Activated CD4-positive, alpha-beta T cell treated with anti-CD3 and anti-CD28 coated beads, Interleukin-2, amount 10 ng/mL, durations not matched to agents 7 days and 5 days (primary cell): Measurements from ENCODE around the gene SYNGR4. TPM values are rescaled to one million over a fixed set of nuclear protein-coding genes. Genes with fewer than 3 reads are reported as not detected.

Experiments used
- CTCF ChIA-PET: fragments of 350-600 bp; sonication (Branson Sonifier 250); formaldehyde crosslinking; loops from one replicate; lab custom pipeline; 2021; ENCODE audit warnings: antibody characterized with exemption; lab: Charles Lee
- POLR2A ChIA-PET: fragments of 350-600 bp; sonication (Branson Sonifier 250); formaldehyde crosslinking; loops from one replicate; lab custom pipeline; 2021; ENCODE audit warnings: antibody characterized with exemption; lab: Charles Lee
- DNase-seq: peaks from one replicate; pipeline ENCODE4 v3.0.0-alpha.2; 2020
- H3K27ac Mint-ChIP-seq: one replicate; pipeline ENCODE4 v1.8.0; 2021; ENCODE audit warnings: mild to moderate bottlenecking, moderate library complexity, mixed read lengths
- H3K27me3 Mint-ChIP-seq: one replicate; pipeline ENCODE4 v1.8.0; 2021; ENCODE audit warnings: mixed read lengths
- H3K36me3 Mint-ChIP-seq: one replicate; pipeline ENCODE4 v1.8.0; 2021; ENCODE audit warnings: low read depth, mixed read lengths
- H3K4me1 Mint-ChIP-seq: one replicate; pipeline ENCODE4 v1.8.0; 2021; ENCODE audit warnings: mixed read lengths
- H3K4me3 Mint-ChIP-seq: one replicate; pipeline ENCODE4 v1.8.0; 2021; ENCODE audit warnings: mild to moderate bottlenecking, moderate library complexity, mixed read lengths
- H3K9me3 Mint-ChIP-seq: one replicate; pipeline ENCODE4 v1.8.0; 2021; ENCODE audit warnings: mixed read lengths
- total RNA-seq, 2 experiments: library from RNA; stranded (reverse); gene quantifications; one replicate each; pipeline ENCODE4 v1.2.3, GENCODE V29; 2021

SYNGR4 gene
- total RNA-seq, 2 experiments from 2014 or later, result not detected

DNA sequence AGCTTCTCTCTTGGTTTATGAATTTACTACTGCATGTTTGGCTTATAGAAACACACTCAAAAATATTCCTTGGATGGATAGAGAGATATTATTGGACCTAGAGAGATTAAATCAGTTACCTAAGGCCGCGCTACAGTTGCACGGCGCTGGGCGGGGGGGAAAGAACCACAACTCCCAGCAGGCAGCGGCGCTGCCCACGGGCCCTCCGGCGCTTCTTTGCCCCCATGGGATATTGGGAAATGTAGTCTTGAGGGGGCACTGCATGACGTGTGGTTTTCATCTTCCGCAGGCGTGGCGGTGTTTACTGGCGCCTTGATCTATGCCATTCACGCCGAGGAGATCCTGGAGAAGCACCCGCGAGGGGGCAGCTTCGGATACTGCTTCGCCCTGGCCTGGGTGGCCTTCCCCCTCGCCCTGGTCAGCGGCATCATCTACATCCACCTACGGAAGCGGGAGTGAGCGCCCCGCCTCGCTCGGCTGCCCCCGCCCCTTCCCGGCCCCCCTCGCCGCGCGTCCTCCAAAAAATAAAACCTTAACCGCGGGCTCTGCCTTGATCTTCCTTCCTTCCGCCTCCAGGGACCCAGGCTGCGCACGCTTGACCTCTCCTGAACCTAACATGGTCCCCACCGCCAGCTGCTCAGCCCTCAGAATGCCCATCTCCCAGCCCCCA lies 34.0 kb upstream of the SYNGR4 start:
- peaks cover 69% of the 10 kb centered on the region for H3K4me1 Mint-ChIP-seq

GRCh38 chr19:48332351-48332661 lies 31.9 kb upstream of the SYNGR4 start:
- ChIA-PET POLR2A (interaction anchor here (1.2 to 2.4 kb wide), 2 partner anchors 9 to 11 kb away, joined by 7 to 21 read pairs; a partner anchor contains a TSS), CTCF (interaction anchor here (0.5 to 4.6 kb wide), 9 partner anchors 9 to 1028 kb away, joined by 3 to 83 read pairs (median 3); partner anchors contain the start of gene EMP3)
- H3K27ac Mint-ChIP-seq, result peak overlapping the region; percentile 90
- peaks cover 57% of the 10 kb centered on the region for H3K4me1 Mint-ChIP-seq
- H3K4me3 Mint-ChIP-seq, result peak overlapping the region; percentile 81
- H3K27me3 Mint-ChIP-seq, result no peaks in the 10 kb centered on the region
- no peak for DNase-seq
- peaks cover 56% of the 10 kb centered on the region for H3K36me3 Mint-ChIP-seq
- H3K9me3 Mint-ChIP-seq, result no peaks in the 10 kb centered on the region

More for the DNA sequence above, 34.0 kb upstream of the SYNGR4 start:
- H3K4me3 Mint-ChIP-seq, result peak overlapping the region; percentile 81
- CTCF ChIA-PET, result interaction anchor here (0.6 to 1.5 kb wide), 5 partner anchors 16 to 869 kb away, joined by 3 to 6 read pairs (median 3); no protein-coding TSS in a partner anchor
- H3K9me3 Mint-ChIP-seq, result no peaks in the 10 kb centered on the region
- H3K36me3 Mint-ChIP-seq, result peaks cover 74% of the 10 kb centered on the region
- DNase-seq, result peak; percentile 92
- H3K27me3 Mint-ChIP-seq, result no peaks in the 10 kb centered on the region
- peak overlapping the region; percentile 90 for H3K27ac Mint-ChIP-seq
- POLR2A ChIA-PET, result interaction anchor here (1.2 kb wide), 1 partner anchor 75 kb away, joined by 4 read pairs; no protein-coding TSS in a partner anchor

- H3K27me3 Mint-ChIP-seq, result no peaks in the 10 kb centered on the region
- H3K36me3 Mint-ChIP-seq, result peaks cover 51% of the 10 kb centered on the region
- peaks cover 51% of the 10 kb centered on the region for H3K4me1 Mint-ChIP-seq
- POLR2A ChIA-PET, result interaction anchor here (1.2 to 2.4 kb wide), 2 partner anchors 9 to 11 kb away, joined by 7 to 21 read pairs; a partner anchor contains a TSS
- CTCF ChIA-PET, result interaction anchor here (0.5 to 4.6 kb wide), 17 partner anchors 9 to 1028 kb away, joined by 3 to 83 read pairs (median 9); partner anchors contain the start of genes EMP3, RPL18, SPHK2 and SYNGR4
- peak; percentile 99 for DNase-seq
- peak overlapping the region; percentile 81 for H3K4me3 Mint-ChIP-seq
- H3K27ac Mint-ChIP-seq, result peak overlapping the region; percentile 90
- H3K9me3 Mint-ChIP-seq, result no peaks in the 10 kb centered on the region
Measured at GRCh38 chr19:48332662-48333466, 31.3 kb upstream of the SYNGR4 start.

- Mint-ChIP-seq H3K4me1 (peaks cover 46% of the 10 kb centered on the region), H3K27me3 (no peaks in the 10 kb centered on the region), H3K27ac (peak overlapping the region; percentile 90), H3K36me3 (peaks cover 44% of the 10 kb centered on the region), H3K4me3 (peak overlapping the region; percentile 81), H3K9me3 (no peaks in the 10 kb centered on the region)
- ChIA-PET POLR2A (interaction anchor here (0.6 to 2.4 kb wide), 3 partner anchors 12 to 67 kb away, joined by 4 to 21 read pairs (median 9); partner anchors contain the start of genes SYNGR4 and TMEM143), CTCF (interaction anchor here (0.7 to 4.6 kb wide), 24 partner anchors 10 to 1029 kb away, joined by 3 to 83 read pairs (median 4); partner anchors contain the start of genes EMP3, KDELR1, RPL18 and SPHK2)
- peak; percentile 96 for DNase-seq
Measured at GRCh38 chr19:48333467-48334384, 30.4 kb upstream of the SYNGR4 start.

DNA sequence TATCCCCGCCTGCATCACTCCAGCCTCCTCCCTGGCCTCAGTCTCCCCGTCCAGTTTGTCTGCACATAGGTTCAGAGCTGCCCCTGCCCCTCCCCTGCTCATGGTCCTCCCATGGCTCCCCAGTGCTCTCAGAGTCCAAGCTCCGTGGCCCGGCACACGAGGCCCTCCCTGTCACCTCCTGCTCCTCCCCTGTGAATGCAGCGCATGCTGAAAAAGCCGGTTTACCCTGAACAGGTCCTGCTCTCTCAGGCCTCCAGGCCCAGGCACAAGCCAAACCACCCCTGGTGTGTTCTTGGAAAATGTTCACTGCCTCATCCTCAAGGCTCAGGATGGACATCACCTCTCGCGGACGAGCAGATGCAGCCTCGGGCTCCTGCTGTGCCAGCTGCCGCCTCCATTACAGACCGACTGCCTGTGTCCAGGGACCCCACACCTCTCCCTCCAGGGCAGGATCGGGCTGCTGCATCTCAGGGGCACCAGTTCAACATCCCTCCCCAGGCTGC lies 25.9 kb upstream of the SYNGR4 start:
- peaks cover 4% of the 10 kb centered on the region for H3K36me3 Mint-ChIP-seq
- DNase-seq, result no peak
- ChIA-PET POLR2A (no interaction called here), CTCF (interaction anchor here (0.6 to 0.9 kb wide), 2 partner anchors 30 to 37 kb away, joined by 3 read pairs; no protein-coding TSS in a partner anchor)
- no peak overlapping the region for H3K27ac Mint-ChIP-seq
- H3K27me3 Mint-ChIP-seq, result no peaks in the 10 kb centered on the region
- H3K9me3 Mint-ChIP-seq, result no peaks in the 10 kb centered on the region
- no peak overlapping the region for H3K4me3 Mint-ChIP-seq
- peaks cover 10% of the 10 kb centered on the region for H3K4me1 Mint-ChIP-seq

GRCh38 chr19:48338802-48339503 lies 25.2 kb upstream of the SYNGR4 start:
- CTCF ChIA-PET, result interaction anchor here (0.5 to 0.6 kb wide), 2 partner anchors 36 to 116 kb away, joined by 3 to 4 read pairs; no protein-coding TSS in a partner anchor
- Mint-ChIP-seq H3K9me3 (no peaks in the 10 kb centered on the region), H3K4me3 (no peak overlapping the region), H3K27ac (no peak overlapping the region), H3K27me3 (no peaks in the 10 kb centered on the region), H3K4me1 (peaks cover 10% of the 10 kb centered on the region), H3K36me3 (peaks cover 4% of the 10 kb centered on the region)
- POLR2A ChIA-PET, result no interaction called here
- DNase-seq, result no peak

GRCh38 chr19:48340995-48341394 lies 23.2 kb upstream of the SYNGR4 start:
- no peaks in the 10 kb centered on the region for H3K9me3 Mint-ChIP-seq
- H3K27me3 Mint-ChIP-seq, result no peaks in the 10 kb centered on the region
- H3K27ac Mint-ChIP-seq, result no peak overlapping the region
- H3K4me3 Mint-ChIP-seq, result no peak overlapping the region
- H3K36me3 Mint-ChIP-seq, result no peaks in the 10 kb centered on the region
- H3K4me1 Mint-ChIP-seq, result no peaks in the 10 kb centered on the region
- POLR2A ChIA-PET, result no interaction called here
- DNase-seq, result no peak
- CTCF ChIA-PET, result interaction anchor here (0.8 to 2.0 kb wide), 5 partner anchors 9 to 50 kb away, joined by 3 to 6 read pairs (median 3); partner anchors contain the start of genes KDELR1, SYNGR4 and TMEM143

GRCh38 chr19:48341515-48342413 lies 22.4 kb upstream of the SYNGR4 start:
- no peaks in the 10 kb centered on the region for H3K9me3 Mint-ChIP-seq
- DNase-seq, result no peak
- H3K36me3 Mint-ChIP-seq, result no peaks in the 10 kb centered on the region
- ChIA-PET CTCF (interaction anchor here (0.8 to 2.0 kb wide), 4 partner anchors 9 to 27 kb away, joined by 3 to 6 read pairs (median 4); partner anchors contain the start of genes SYNGR4 and TMEM143), POLR2A (no interaction called here)
- H3K27ac Mint-ChIP-seq, result no peak overlapping the region
- H3K27me3 Mint-ChIP-seq, result no peaks in the 10 kb centered on the region
- no peak overlapping the region for H3K4me3 Mint-ChIP-seq
- no peaks in the 10 kb centered on the region for H3K4me1 Mint-ChIP-seq

DNA sequence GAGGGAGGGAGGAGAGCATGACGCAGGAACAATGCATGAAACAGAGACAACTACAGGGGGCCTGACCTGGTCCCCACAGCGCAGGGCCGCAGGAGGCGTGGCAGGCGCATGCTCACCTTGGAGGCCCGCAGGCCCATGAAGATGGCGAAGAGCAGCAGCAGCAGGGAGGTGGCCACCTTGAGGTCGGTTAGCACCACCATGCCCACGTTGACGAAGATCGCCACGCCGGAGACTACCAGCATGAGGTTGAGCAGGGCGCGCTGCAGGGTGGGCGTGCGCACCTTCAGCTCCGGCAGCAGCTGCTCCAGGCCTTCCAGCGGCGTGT lies 21.8 kb upstream of the SYNGR4 start:
- no peak overlapping the region for H3K4me3 Mint-ChIP-seq
- ChIA-PET POLR2A (no interaction called here), CTCF (no interaction called here)
- no peaks in the 10 kb centered on the region for H3K27me3 Mint-ChIP-seq
- H3K27ac Mint-ChIP-seq, result no peak overlapping the region
- H3K36me3 Mint-ChIP-seq, result peaks cover 3% of the 10 kb centered on the region
- no peaks in the 10 kb centered on the region for H3K4me1 Mint-ChIP-seq
- no peaks in the 10 kb centered on the region for H3K9me3 Mint-ChIP-seq
- no peak for DNase-seq

DNA sequence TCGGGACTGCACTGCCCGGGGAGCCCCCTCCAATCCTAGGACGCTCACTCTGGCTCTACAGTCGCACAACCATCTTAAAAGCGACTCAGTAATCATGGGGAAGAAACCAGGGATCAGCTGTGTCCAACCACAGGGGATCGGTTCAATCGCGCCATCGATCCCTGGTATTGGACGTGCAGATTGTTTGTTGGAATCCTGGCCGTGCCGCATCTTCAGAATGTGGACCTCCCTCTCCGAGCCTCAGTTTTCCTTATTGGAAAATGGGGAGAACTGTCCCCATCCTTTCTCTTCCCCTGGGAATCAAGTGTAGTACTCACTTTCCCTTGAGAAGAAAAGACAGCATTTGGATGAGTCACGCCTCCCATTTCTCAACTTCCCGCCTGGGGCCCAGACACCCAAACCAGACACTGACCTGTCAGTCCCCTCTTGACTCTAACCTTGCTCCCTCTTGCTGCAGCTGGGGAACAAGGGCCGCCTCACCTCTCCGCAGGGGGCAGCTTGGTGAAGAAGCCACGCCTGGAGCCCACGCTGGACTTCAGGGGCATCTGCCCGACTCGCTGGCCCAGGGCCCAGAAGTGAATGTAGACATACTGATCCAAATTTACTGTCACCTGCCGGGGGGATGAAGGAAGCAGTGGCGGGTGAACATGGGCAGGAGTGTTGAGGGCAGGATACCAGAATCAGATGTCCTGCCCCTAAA lies 21.2 kb upstream of the SYNGR4 start:
- no peak overlapping the region for H3K27ac Mint-ChIP-seq
- CTCF ChIA-PET, result interaction anchor here (1.1 kb wide), 1 partner anchor 9 kb away, joined by 3 read pairs; no protein-coding TSS in a partner anchor
- POLR2A ChIA-PET, result no interaction called here
- DNase-seq, result no peak
- no peaks in the 10 kb centered on the region for H3K9me3 Mint-ChIP-seq
- no peaks in the 10 kb centered on the region for H3K4me1 Mint-ChIP-seq
- peaks cover 3% of the 10 kb centered on the region for H3K36me3 Mint-ChIP-seq
- H3K4me3 Mint-ChIP-seq, result no peak overlapping the region
- H3K27me3 Mint-ChIP-seq, result no peaks in the 10 kb centered on the region
